NT2/D1 (cell line): Measurements from ENCODE around the gene ALOX5.

Source experiments
- YY1 ChIP-seq: IDR thresholded peaks from 2 replicates; pipeline ENCODE4 v1.6.1; 2011; ENCODE audit not compliant: insufficient read length, insufficient read depth
- ZNF274 ChIP-seq: IDR thresholded peaks from 2 replicates; pipeline ENCODE4 v1.6.1; 2011; ENCODE audit warnings: mild to moderate bottlenecking, low read depth, low read length

DNA sequence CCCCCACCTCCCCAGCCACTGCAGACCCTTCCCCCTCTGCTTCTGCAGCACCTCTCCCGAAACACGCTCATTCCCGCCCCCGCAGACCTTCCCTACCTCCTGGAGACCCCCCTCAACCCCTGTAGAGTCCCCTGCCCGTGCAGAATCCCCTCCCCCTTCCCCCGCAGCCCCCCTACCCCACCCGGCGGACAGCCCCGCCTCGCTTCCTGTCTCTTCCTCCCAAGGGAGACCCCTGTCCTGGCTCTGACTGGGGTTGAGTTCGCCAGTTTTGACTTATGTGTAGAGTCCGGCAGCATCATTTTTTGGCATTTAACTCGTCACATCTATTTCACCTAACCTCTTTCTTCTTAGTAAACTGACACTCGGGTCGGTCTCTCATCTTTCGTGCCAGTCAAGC lies 54.0 kb downstream of the ALOX5 start:
- TF ChIP-seq ZNF274, result no peak
- TF ChIP-seq YY1, result no peak
